Omental fat pad (tissue), 4 donors: ENCODE measurements around the gene UBE2I. TPM values are rescaled to one million over a fixed set of nuclear protein-coding genes. Genes with fewer than 3 reads are reported as not detected.

Experiments
- ATAC-seq: fragments of 150-250 bp; one replicate; pipeline ENCODE4 v1.9.1; 2016; ENCODE audit warnings: mild to moderate bottlenecking, moderate library complexity; ENCODE audit not compliant: low FRiP score
- DNase-seq: peaks from one replicate; pipeline ENCODE4 v3.0.0-alpha.2; 2019; ENCODE audit warnings: low spot score
- total RNA-seq, 4 donors: library from RNA; depleted of rRNA; stranded (reverse); fragments of >200 nt; gene quantifications; one replicate each; pipeline ENCODE4 v1.1.0, GENCODE V29; 2016
- TF ChIP-seq, protein P1 (sequence below), 3 donors: fragments of 450-650 bp; IDR thresholded peaks; one replicate each; pipeline ENCODE4 v1.5.1; 2016 to 2017; ENCODE audit warnings: antibody characterized with exemption in 3 of 3, mild to moderate bottlenecking in 3 of 3, moderate library complexity in 2 of 3

UBE2I gene
- total RNA-seq, 4 donors from 2014 or later: 50.9 to 94.9 (median 72.5) TPM

DNA sequence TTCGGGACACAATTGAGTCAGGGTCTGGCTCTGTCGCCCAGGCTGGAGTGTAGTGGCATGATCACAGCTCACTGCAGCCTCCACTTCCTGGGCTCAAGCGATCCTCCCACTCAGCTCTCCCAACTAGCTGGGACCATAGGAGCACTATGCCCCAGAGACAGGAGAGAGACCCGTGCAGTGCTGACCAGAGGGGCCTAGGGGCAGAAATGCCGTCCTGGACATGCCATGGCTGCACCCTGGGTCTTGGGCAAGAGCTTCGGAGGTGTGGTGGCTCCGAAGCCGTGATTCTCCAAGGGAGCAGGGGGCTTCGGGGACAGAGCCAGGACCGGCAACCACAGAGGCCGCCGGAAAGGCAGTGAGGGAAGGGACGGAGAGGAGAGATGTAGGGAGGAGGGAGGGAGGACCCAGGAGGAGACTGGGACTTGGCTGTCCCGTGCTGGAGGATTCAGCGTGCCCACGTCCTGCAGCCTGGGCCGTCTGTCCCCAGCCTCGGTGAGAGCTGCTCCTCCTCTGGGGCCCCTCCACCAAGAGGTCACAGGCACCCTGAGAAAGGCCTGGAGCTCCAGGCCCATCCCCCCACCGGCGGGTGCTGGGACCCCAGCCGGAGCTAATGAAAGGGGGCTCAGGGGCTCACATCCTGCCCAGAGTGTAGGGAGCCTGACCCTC, 31.7 kb upstream of the UBE2I start:
- ATAC-seq (no peak), DNase-seq (no peak)
- TF ChIP-seq, protein P1, sequence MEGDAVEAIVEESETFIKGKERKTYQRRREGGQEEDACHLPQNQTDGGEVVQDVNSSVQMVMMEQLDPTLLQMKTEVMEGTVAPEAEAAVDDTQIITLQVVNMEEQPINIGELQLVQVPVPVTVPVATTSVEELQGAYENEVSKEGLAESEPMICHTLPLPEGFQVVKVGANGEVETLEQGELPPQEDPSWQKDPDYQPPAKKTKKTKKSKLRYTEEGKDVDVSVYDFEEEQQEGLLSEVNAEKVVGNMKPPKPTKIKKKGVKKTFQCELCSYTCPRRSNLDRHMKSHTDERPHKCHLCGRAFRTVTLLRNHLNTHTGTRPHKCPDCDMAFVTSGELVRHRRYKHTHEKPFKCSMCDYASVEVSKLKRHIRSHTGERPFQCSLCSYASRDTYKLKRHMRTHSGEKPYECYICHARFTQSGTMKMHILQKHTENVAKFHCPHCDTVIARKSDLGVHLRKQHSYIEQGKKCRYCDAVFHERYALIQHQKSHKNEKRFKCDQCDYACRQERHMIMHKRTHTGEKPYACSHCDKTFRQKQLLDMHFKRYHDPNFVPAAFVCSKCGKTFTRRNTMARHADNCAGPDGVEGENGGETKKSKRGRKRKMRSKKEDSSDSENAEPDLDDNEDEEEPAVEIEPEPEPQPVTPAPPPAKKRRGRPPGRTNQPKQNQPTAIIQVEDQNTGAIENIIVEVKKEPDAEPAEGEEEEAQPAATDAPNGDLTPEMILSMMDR (IDR thresholded peaks at IDR 0.05): no peak

DNA sequence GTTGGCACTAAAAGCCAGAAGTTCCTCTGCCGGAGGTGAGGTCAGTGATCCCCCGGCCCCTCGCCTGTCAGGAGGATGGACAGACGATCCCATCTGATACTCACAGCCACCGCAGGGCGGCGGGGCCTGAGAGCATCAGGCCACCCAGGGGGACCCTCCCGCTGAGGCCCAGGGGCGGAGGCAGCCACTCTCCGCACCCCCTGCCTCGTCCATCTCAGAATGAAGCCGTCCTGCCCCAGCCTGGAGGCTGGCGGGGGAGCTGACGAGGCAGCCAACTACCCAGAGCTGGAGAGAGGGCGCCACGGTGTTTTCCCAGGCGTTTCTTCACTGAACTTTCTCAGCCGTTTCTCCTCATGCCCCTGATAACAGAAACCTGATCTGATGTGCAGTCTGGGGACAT, 31.0 kb upstream of the UBE2I start:
- DNase-seq (no peak), ATAC-seq (no peak)
- TF ChIP-seq, protein P1 (IDR thresholded peaks at IDR 0.05): no peak

DNA sequence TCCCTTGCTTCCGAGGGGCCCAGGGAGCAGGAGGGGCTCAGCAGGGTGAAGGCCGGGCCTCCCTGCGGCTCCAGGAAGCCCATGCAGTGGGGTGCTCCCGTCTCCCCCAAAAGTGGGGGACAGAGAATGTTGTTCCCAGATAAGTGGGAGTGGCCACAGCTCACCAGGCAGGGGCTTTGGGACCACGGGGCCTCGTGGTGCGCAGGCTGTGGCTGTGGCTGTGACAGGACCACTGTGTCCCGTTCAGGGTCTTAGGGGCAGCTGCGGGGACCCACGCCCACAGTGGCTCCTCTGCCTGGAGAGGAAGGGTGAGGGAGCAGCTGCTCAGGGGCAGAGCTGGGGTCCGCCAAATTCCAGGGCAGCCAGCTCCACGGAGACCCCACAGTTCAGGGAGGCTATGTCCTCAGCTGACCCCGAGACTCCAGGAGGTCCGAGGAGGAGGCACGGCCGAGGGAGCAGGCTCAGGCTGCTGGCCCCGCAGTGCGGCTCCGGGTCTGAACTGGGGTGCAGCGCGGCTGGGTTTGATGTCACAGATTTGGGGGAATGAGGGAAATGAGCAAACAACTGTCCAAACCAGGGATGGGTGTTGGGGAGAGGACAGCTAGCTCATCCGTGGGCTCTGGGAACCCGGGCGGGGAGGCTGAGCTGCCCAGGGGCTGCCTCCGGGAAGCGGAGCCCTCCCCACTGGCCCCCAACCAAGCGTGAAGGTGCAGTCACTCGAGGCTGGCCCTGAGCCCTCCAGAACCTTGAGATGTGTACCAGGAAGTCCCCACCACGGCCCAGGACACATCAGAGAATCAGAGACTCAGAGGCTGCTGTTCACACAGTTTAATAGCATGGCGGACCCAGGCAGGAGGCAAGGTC, 30.1 kb upstream of the UBE2I start:
- TF ChIP-seq, protein P1 (IDR thresholded peaks at IDR 0.05): no peak
- ATAC-seq (no peak), DNase-seq (no peak)

- DNase-seq: no peak
- TF ChIP-seq, protein P1 (IDR thresholded peaks at IDR 0.05): no peak
- no peak for ATAC-seq
Observed at GRCh38 chr16:1279945-1280589, 29.4 kb upstream of the UBE2I start.

DNA sequence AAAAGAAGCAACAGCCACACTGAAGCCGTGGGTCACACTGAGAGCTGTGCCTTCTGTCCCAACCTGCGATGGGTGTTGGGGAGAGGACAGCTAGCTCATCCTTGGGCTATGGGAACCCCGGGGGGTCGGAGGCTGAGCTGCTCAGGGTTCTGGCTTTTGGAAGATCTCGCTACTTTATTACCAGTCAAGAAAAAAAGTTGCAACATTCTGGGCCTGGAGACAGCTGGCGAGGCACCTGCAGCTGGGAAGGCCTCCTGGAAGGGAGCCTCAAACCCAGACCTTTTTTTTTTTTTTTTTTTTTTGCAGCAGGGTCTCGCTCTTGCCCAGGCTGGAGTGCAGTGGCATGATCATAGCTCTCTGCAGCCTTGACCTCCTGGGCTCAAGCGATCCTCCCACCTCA, 28.7 kb upstream of the UBE2I start:
- DNase-seq (no peak), ATAC-seq (no peak)
- TF ChIP-seq, protein P1 (IDR thresholded peaks at IDR 0.05): no peak

DNA sequence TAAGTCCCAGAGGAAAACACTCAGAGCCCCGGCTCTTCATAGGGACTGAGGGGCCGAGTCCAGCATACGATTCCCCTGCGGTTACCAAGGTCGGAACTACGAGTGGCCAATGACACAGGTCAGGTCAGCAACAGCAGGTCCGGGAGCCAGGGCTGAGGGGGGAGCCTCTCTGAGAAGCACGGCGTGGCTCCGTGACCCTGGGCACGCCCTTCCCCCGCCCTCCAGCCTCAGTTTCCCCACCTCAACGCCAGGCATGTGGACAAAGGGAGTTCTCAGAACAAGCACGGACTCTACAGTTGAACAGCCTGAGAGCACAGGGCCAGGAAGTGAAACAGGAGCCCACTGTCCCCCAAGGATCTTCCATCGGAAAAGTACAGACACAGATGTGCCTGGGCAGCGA, 27.9 kb upstream of the UBE2I start:
- DNase-seq: no peak
- TF ChIP-seq, protein P1 (IDR thresholded peaks at IDR 0.05): no peak

More for the DNA sequence above, 27.9 kb upstream of the UBE2I start:
- no peak for ATAC-seq
